Measurements from ENCODE around the gene CD14. TPM values are rescaled to one million over a fixed set of nuclear protein-coding genes. Genes with fewer than 3 reads are reported as not detected.
"Not testable (repeated sequence)": the region's sequence is repeated elsewhere in the genome, so short reads cannot be mapped to it uniquely, and the experiment has no call there.

Gene CD14
- total and polyA plus RNA-seq, 4 experiments from 2014 or later, result 2.7 to 5.2 (median 4.1) TPM

DNA sequence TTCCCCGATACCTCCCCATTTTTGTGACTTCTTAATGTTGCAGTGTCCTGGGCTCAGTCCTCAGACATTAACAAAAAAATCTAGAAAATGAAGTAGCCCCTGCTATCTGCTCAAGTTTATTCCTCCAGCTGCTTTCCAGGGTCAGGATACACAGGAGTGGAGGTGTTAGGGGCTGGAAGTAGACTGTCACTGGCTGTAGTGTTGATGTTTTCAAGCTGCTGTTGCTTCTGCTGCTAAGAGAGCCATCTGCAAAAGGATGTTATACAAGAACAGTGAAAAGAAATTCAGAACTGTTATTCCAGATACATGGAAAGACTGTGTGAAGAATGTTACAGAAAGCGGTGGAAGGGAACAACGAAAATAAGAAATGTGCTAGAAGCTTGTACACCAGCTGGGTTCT lies 10.7 kb downstream of the CD14 start:
- Histone ChIP-seq H3K4me3 (ENCODE audit: low read length in 2 of 2) (no peak overlapping the region), H3K4me1 (ENCODE audit: insufficient read depth, low read length) (no peaks in the 10 kb centered on the region), H3K27me3 (ENCODE audit: insufficient read depth, low read length) (no peaks in the 10 kb centered on the region), H3K27ac (ENCODE audit: low read depth, low read length) (no peak overlapping the region), H3K9me3 (ENCODE audit: control insufficient read depth in 1 of 2, low read length in 2 of 2) (no peaks in the 10 kb centered on the region), H3K36me3 (ENCODE audit: insufficient read depth, low read length) (no peaks in the 10 kb centered on the region)
- H3K4me1 Mint-ChIP-seq, result no peaks in the 10 kb centered on the region
- H3K27me3 Mint-ChIP-seq, result peaks cover 4 to 5% of the 10 kb centered on the region in 2 donors
- no peaks in the 10 kb centered on the region for H3K36me3 Mint-ChIP-seq
- H3K27ac Mint-ChIP-seq, result no peak overlapping the region
- ChIA-PET CTCF (ENCODE audit: partially characterized antibody) (interaction anchor here (1.2 kb wide), 1 partner anchor 11 kb away, joined by 4 read pairs; the partner anchor contains the start of gene CD14), POLR2A (ENCODE audit: partially characterized antibody) (no interaction called here)
- intact Hi-C loops (cut with micrococcal nuclease), result no loop called here
- DNase-seq, result no peak
- peaks cover 0 to 2% (median 0%) of the 10 kb centered on the region in 8 donors for H3K9me3 Mint-ChIP-seq
- H3K4me3 Mint-ChIP-seq, result no peak overlapping the region

DNA sequence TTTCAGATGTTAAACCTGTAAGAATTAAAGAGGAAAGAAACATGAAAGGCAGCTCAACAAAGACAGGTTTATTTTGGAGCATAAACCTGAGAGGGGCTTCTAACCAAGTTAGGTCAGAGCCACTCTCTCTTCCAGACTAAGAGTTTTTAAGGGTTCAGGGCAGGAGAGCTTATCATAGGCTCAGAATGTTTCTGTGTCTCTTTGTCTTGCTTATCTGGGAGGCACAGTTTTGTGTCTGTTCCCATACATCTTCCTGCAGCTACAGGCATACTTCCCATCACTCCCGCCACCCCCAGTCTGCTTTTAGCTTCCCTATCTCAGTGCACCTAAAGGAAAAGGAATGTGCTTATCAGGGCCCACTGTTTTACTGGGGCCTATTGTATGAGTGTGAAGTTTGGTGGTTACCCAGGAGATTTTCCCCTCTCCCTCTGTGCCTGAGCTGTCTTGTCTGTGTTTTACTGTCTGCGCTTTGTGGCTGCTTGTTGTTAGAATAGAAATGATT lies 21.9 kb downstream of the CD14 start:
- H3K27me3 ChIP-seq (ENCODE audit: insufficient read depth, low read length), result no peaks in the 10 kb centered on the region
- Mint-ChIP-seq H3K9me3 (no peaks in the 10 kb centered on the region), H3K27me3 (peaks cover 7 to 22% of the 10 kb centered on the region in 2 donors), H3K4me1 (peaks cover 4 to 8% (median 8%) of the 10 kb centered on the region in 4 donors), H3K4me3 (no peak overlapping the region), H3K27ac (peak overlapping the region in 1 of 7 donors; percentile 18), H3K36me3 (no peaks in the 10 kb centered on the region)
- H3K9me3 ChIP-seq (ENCODE audit: control insufficient read depth in 1 of 2, low read length in 2 of 2), result no peaks in the 10 kb centered on the region
- ChIA-PET CTCF (ENCODE audit: partially characterized antibody) (interaction anchor here (0.7 to 1.7 kb wide), 3 partner anchors 34 to 109 kb away, joined by 3 to 4 read pairs (median 4); partner anchors contain the start of gene EIF4EBP3), POLR2A (ENCODE audit: partially characterized antibody) (no interaction called here)
- no peak overlapping the region for H3K4me3 ChIP-seq (ENCODE audit: low read length in 2 of 2)
- intact Hi-C loops (cut with micrococcal nuclease), result no loop called here
- DNase-seq, result no peak
- peaks cover 7% of the 10 kb centered on the region for H3K4me1 ChIP-seq (ENCODE audit: insufficient read depth, low read length)
- H3K27ac ChIP-seq (ENCODE audit: low read depth, low read length), result no peak overlapping the region
- no peaks in the 10 kb centered on the region for H3K36me3 ChIP-seq (ENCODE audit: insufficient read depth, low read length)

DNA sequence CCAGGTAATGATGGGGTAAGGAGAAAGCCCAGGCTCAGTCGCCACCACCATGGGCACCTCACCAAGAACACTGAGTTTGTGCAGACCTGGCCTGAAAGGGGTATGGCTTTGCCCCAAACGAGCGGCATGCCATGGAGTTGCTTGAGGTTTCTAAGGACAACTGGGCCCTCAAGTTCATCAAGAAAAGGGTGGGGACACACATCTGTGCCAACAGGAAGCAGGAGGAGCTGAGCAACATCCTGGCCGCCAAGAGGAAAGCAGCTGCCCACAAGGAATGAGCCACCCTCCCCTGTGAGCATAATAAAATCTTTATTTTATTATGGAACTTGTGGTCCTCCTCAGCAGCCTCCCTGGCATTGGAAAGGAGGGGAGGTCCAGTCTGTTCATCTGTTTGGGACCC lies 23.8 kb downstream of the CD14 start:
- Histone ChIP-seq H3K27me3 (ENCODE audit: insufficient read depth, low read length) (no peaks in the 10 kb centered on the region), H3K36me3 (ENCODE audit: insufficient read depth, low read length) (no peaks in the 10 kb centered on the region), H3K27ac (ENCODE audit: low read depth, low read length) (no peak overlapping the region), H3K9me3 (ENCODE audit: control insufficient read depth in 1 of 2, low read length in 2 of 2) (no peaks in the 10 kb centered on the region), H3K4me3 (ENCODE audit: low read length in 2 of 2) (no peak overlapping the region), H3K4me1 (ENCODE audit: insufficient read depth, low read length) (peaks cover 7% of the 10 kb centered on the region)
- Mint-ChIP-seq H3K4me1 (peaks cover 4 to 8% (median 8%) of the 10 kb centered on the region in 4 donors), H3K4me3 (no peak overlapping the region), H3K27ac (no peak overlapping the region), H3K27me3 (peaks cover 6 to 19% of the 10 kb centered on the region in 2 donors), H3K9me3 (no peaks in the 10 kb centered on the region), H3K36me3 (no peaks in the 10 kb centered on the region)
- ChIA-PET CTCF (ENCODE audit: partially characterized antibody) (no interaction called here), POLR2A (ENCODE audit: partially characterized antibody) (interaction anchor here (0.7 kb wide), 1 partner anchor 51 kb away, joined by 5 read pairs; no protein-coding TSS in a partner anchor)
- DNase-seq, result no peak
- intact Hi-C loops (cut with micrococcal nuclease), result no loop called here

DNA sequence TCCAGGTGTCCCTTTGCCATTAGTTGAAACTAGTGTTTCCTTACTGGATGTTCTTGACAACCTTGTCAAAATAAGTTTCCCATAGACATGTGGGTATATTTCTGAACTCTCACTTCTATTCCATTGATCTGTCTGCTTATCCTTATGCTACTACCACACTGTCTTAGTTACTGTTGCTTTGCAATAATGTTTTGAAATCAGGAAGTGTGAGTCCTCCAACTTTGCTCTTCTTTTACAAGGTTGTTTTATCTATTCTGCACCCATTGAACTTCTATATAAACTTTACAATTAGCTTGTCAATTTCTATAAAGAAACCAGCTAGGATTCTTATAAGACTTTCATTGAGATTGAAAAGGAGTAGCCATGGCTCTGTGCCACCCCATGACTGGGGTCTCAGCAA lies 24.3 kb downstream of the CD14 start:
- Mint-ChIP-seq H3K9me3 (no peaks in the 10 kb centered on the region), H3K27me3 (peaks cover 6 to 19% of the 10 kb centered on the region in 2 donors), H3K36me3 (no peaks in the 10 kb centered on the region), H3K27ac (no peak overlapping the region), H3K4me1 (peaks cover 4 to 8% (median 8%) of the 10 kb centered on the region in 4 donors), H3K4me3 (no peak overlapping the region)
- no peak for DNase-seq
- Histone ChIP-seq H3K4me1 (ENCODE audit: insufficient read depth, low read length) (peaks cover 7% of the 10 kb centered on the region), H3K27me3 (ENCODE audit: insufficient read depth, low read length) (no peaks in the 10 kb centered on the region), H3K27ac (ENCODE audit: low read depth, low read length) (no peak overlapping the region), H3K9me3 (ENCODE audit: control insufficient read depth in 1 of 2, low read length in 2 of 2) (no peaks in the 10 kb centered on the region), H3K36me3 (ENCODE audit: insufficient read depth, low read length) (no peaks in the 10 kb centered on the region), H3K4me3 (ENCODE audit: low read length in 2 of 2) (no peak overlapping the region)
- ChIA-PET CTCF (ENCODE audit: partially characterized antibody) (no interaction called here), POLR2A (ENCODE audit: partially characterized antibody) (no interaction called here)
- intact Hi-C loops (cut with micrococcal nuclease), result no loop called here

GRCh38 chr5:140607031-140607430 lies 25.9 kb downstream of the CD14 start:
- intact Hi-C loops (cut with micrococcal nuclease), result no loop called here
- H3K4me1 ChIP-seq (ENCODE audit: insufficient read depth, low read length), result peaks cover 7% of the 10 kb centered on the region
- H3K27me3 ChIP-seq (ENCODE audit: insufficient read depth, low read length), result no peaks in the 10 kb centered on the region
- H3K4me1 Mint-ChIP-seq, result peaks cover 4 to 8% (median 5%) of the 10 kb centered on the region in 4 donors
- POLR2A ChIA-PET (ENCODE audit: partially characterized antibody), result no interaction called here
- H3K36me3 ChIP-seq (ENCODE audit: insufficient read depth, low read length), result no peaks in the 10 kb centered on the region
- no peaks in the 10 kb centered on the region for H3K9me3 ChIP-seq (ENCODE audit: control insufficient read depth in 1 of 2, low read length in 2 of 2)
- H3K9me3 Mint-ChIP-seq, result no peaks in the 10 kb centered on the region
- H3K27ac Mint-ChIP-seq, result no peak overlapping the region
- no peaks in the 10 kb centered on the region for H3K36me3 Mint-ChIP-seq
- no peak overlapping the region for H3K4me3 Mint-ChIP-seq
- no peak overlapping the region for H3K4me3 ChIP-seq (ENCODE audit: low read length in 2 of 2)
- no peak overlapping the region for H3K27ac ChIP-seq (ENCODE audit: low read depth, low read length)
- no peak for DNase-seq
- peaks cover 1 to 16% of the 10 kb centered on the region in 2 donors for H3K27me3 Mint-ChIP-seq
- CTCF ChIA-PET (ENCODE audit: partially characterized antibody), result no interaction called here

- peaks cover 0 to 2% (median 0%) of the 10 kb centered on the region in 4 donors for H3K4me1 Mint-ChIP-seq
- Histone ChIP-seq H3K4me1 (ENCODE audit: insufficient read depth, low read length) (peaks cover 7% of the 10 kb centered on the region), H3K27ac (ENCODE audit: low read depth, low read length) (no peak overlapping the region), H3K9me3 (ENCODE audit: control insufficient read depth in 1 of 2, low read length in 2 of 2) (no peaks in the 10 kb centered on the region), H3K4me3 (ENCODE audit: low read length in 2 of 2) (no peak overlapping the region), H3K27me3 (ENCODE audit: insufficient read depth, low read length) (no peaks in the 10 kb centered on the region), H3K36me3 (ENCODE audit: insufficient read depth, low read length) (no peaks in the 10 kb centered on the region)
- H3K4me3 Mint-ChIP-seq, result no peak overlapping the region
- no peaks in the 10 kb centered on the region for H3K9me3 Mint-ChIP-seq
- ChIA-PET POLR2A (ENCODE audit: partially characterized antibody) (no interaction called here), CTCF (ENCODE audit: partially characterized antibody) (no interaction called here)
- no peak overlapping the region for H3K27ac Mint-ChIP-seq
- no peak for DNase-seq
- intact Hi-C loops (cut with micrococcal nuclease), result no loop called here
- peaks cover 1 to 6% of the 10 kb centered on the region in 2 donors for H3K27me3 Mint-ChIP-seq
- H3K36me3 Mint-ChIP-seq, result no peaks in the 10 kb centered on the region
Observed at GRCh38 chr5:140605879-140606278, 27.1 kb downstream of the CD14 start.

- ChIA-PET CTCF (ENCODE audit: partially characterized antibody) (no interaction called here), POLR2A (ENCODE audit: partially characterized antibody) (no interaction called here)
- no peaks in the 10 kb centered on the region for H3K4me1 Mint-ChIP-seq
- Histone ChIP-seq H3K36me3 (ENCODE audit: insufficient read depth, low read length) (no peaks in the 10 kb centered on the region), H3K9me3 (ENCODE audit: control insufficient read depth in 1 of 2, low read length in 2 of 2) (no peaks in the 10 kb centered on the region), H3K27me3 (ENCODE audit: insufficient read depth, low read length) (no peaks in the 10 kb centered on the region), H3K27ac (ENCODE audit: low read depth, low read length) (no peak overlapping the region), H3K4me3 (ENCODE audit: low read length in 2 of 2) (no peak overlapping the region), H3K4me1 (ENCODE audit: insufficient read depth, low read length) (no peaks in the 10 kb centered on the region)
- H3K27ac Mint-ChIP-seq, result no peak overlapping the region
- no peak for DNase-seq
- H3K9me3 Mint-ChIP-seq, result no peaks in the 10 kb centered on the region
- H3K4me3 Mint-ChIP-seq, result no peak overlapping the region
- H3K27me3 Mint-ChIP-seq, result peaks cover under 1 to 2% of the 10 kb centered on the region in 2 donors
- intact Hi-C loops (cut with micrococcal nuclease), result no loop called here
- H3K36me3 Mint-ChIP-seq, result no peaks in the 10 kb centered on the region
Observed at GRCh38 chr5:140603734-140604133, 29.2 kb downstream of the CD14 start.

GRCh38 chr5:140603446-140603698 lies 29.6 kb downstream of the CD14 start:
- intact Hi-C loops (cut with micrococcal nuclease); H3K36me3 Mint-ChIP-seq; CTCF ChIA-PET (ENCODE audit: partially characterized antibody): not testable (repeated sequence)

More at GRCh38 chr5:140603446-140603698, 29.6 kb downstream of the CD14 start:
- H3K4me1 ChIP-seq (ENCODE audit: insufficient read depth, low read length); H3K4me3 Mint-ChIP-seq; H3K9me3 ChIP-seq (ENCODE audit: control insufficient read depth in 1 of 2, low read length in 2 of 2); H3K4me1 Mint-ChIP-seq; H3K36me3 ChIP-seq (ENCODE audit: insufficient read depth, low read length); H3K27me3 ChIP-seq (ENCODE audit: insufficient read depth, low read length); H3K27ac ChIP-seq (ENCODE audit: low read depth, low read length); H3K4me3 ChIP-seq (ENCODE audit: low read length in 2 of 2); POLR2A ChIA-PET (ENCODE audit: partially characterized antibody); H3K9me3 Mint-ChIP-seq; H3K27me3 Mint-ChIP-seq; H3K27ac Mint-ChIP-seq; DNase-seq: not testable (repeated sequence)

Data from CD4-positive, alpha-beta memory T cell (primary cell).